GM10266 (cell line): ENCODE data around the gene RHAG.
"Not testable (repeated sequence)": the region's sequence is repeated elsewhere in the genome, so short reads cannot be mapped to it uniquely, and the experiment has no call there.

Experiments used
- DNase-seq: peaks from one replicate; pipeline ENCODE4 v3.0.0; 2012; ENCODE audit errors: extremely low spot score
- CTCF ChIP-seq: IDR thresholded peaks from 2 replicates; pipeline ENCODE4 v1.5.1; 2012; ENCODE audit warnings: mild to moderate bottlenecking, low read depth; ENCODE audit not compliant: control insufficient read depth, insufficient read depth; ENCODE audit errors: missing control alignments

RHAG gene

GRCh38 chr6:49635978-49636712 lies 494 bp downstream of the RHAG start:
- TF ChIP-seq CTCF, result no peak
- no peak for DNase-seq

GRCh38 chr6:49635480-49635879 lies 1.2 kb downstream of the RHAG start:
- no peak for TF ChIP-seq CTCF
- no peak for DNase-seq

- no peak for DNase-seq
- TF ChIP-seq CTCF, result no peak
Observed at GRCh38 chr6:49634836-49635218, 1.8 kb downstream of the RHAG start.

GRCh38 chr6:49634092-49634835 lies 2.4 kb downstream of the RHAG start:
- no peak for DNase-seq
- no peak for TF ChIP-seq CTCF

- DNase-seq, result no peak
- no peak for TF ChIP-seq CTCF
Observed at GRCh38 chr6:49633541-49633940, 3.1 kb downstream of the RHAG start.

GRCh38 chr6:49632727-49633126 lies 3.9 kb downstream of the RHAG start:
- no peak for DNase-seq
- TF ChIP-seq CTCF, result no peak

- not testable (repeated sequence) for DNase-seq
Observed at GRCh38 chr6:49629485-49630088, 7.1 kb downstream of the RHAG start.
